ENCODE data around the gene ACTR2.
"Not testable (repeated sequence)": the region's sequence is repeated elsewhere in the genome, so short reads cannot be mapped to it uniquely, and the experiment has no call there.

ACTR2 gene

GRCh38 chr2:65231121-65231520 lies 3.5 kb downstream of the ACTR2 start:
- DNase-seq: no peak

- DNase-seq: no peak
These were observed 4.4 kb downstream of the ACTR2 start for GRCh38 chr2:65231892-65232477.

- no peak for DNase-seq
These were observed 5.0 kb downstream of the ACTR2 start for GRCh38 chr2:65232636-65233035.

GRCh38 chr2:65240657-65241056 lies 13.0 kb downstream of the ACTR2 start:
- no peak for DNase-seq

- not testable (repeated sequence) for DNase-seq
These were observed 16.8 kb downstream of the ACTR2 start for GRCh38 chr2:65244452-65244851.

- DNase-seq: no peak
These were observed 25.0 kb downstream of the ACTR2 start for GRCh38 chr2:65252640-65253039.

GRCh38 chr2:65255356-65255755 lies 27.7 kb downstream of the ACTR2 start:
- no peak for DNase-seq

- DNase-seq: no peak
These were observed 28.4 kb downstream of the ACTR2 start for GRCh38 chr2:65256054-65256453.

- not testable (repeated sequence) for DNase-seq
These were observed 30.2 kb downstream of the ACTR2 start for GRCh38 chr2:65257866-65258265.

- no peak for DNase-seq
These were observed 34.0 kb downstream of the ACTR2 start for GRCh38 chr2:65261676-65262075.

GRCh38 chr2:65263262-65263661 lies 35.6 kb downstream of the ACTR2 start:
- no peak for DNase-seq

GRCh38 chr2:65263986-65264385 lies 36.4 kb downstream of the ACTR2 start:
- no peak for DNase-seq

GRCh38 chr2:65264821-65265670 lies 37.4 kb downstream of the ACTR2 start:
- DNase-seq: no peak

- DNase-seq: no peak
These were observed 38.0 kb downstream of the ACTR2 start for GRCh38 chr2:65265671-65266045.

GRCh38 chr2:65267008-65267407 lies 39.4 kb downstream of the ACTR2 start:
- no peak for DNase-seq

GRCh38 chr2:65268957-65269356 lies 41.3 kb downstream of the ACTR2 start:
- no peak for DNase-seq

- DNase-seq: no peak
These were observed 45.7 kb downstream of the ACTR2 start for GRCh38 chr2:65273344-65273743.

GRCh38 chr2:65275141-65275915 lies 47.7 kb downstream of the ACTR2 start:
- DNase-seq: no peak

GRCh38 chr2:65276609-65277008 lies 49.0 kb downstream of the ACTR2 start:
- DNase-seq: no peak

GRCh38 chr2:65277118-65277517 lies 49.5 kb downstream of the ACTR2 start:
- no peak for DNase-seq

- DNase-seq: no peak
These were observed 50.3 kb downstream of the ACTR2 start for GRCh38 chr2:65277791-65278483.

- no peak for DNase-seq
These were observed 50.9 kb downstream of the ACTR2 start for GRCh38 chr2:65278531-65278981.

GRCh38 chr2:65279756-65280155 lies 52.1 kb downstream of the ACTR2 start:
- DNase-seq: no peak

All from stimulated activated CD4-positive, alpha-beta T cell treated with anti-CD3 and anti-CD28 coated beads, Interleukin-12 subunit alpha, Interleukin-12 subunit beta, amount 100 ng/mL, for 4 hours (primary cell).